ENCODE measurements around the gene GPX5. TPM values are rescaled to one million over a fixed set of nuclear protein-coding genes. Genes with fewer than 3 reads are reported as not detected.
A peak's percentile ranks its signal among the peaks of the same experiment; 100 is the strongest.

GPX5 gene
- total and polyA plus RNA-seq, 10 of the 15 experiments (the other 5 are each of a cell fraction or from before 2014, with no cell fraction given), result not detected

- TF ChIP-seq, protein P1, sequence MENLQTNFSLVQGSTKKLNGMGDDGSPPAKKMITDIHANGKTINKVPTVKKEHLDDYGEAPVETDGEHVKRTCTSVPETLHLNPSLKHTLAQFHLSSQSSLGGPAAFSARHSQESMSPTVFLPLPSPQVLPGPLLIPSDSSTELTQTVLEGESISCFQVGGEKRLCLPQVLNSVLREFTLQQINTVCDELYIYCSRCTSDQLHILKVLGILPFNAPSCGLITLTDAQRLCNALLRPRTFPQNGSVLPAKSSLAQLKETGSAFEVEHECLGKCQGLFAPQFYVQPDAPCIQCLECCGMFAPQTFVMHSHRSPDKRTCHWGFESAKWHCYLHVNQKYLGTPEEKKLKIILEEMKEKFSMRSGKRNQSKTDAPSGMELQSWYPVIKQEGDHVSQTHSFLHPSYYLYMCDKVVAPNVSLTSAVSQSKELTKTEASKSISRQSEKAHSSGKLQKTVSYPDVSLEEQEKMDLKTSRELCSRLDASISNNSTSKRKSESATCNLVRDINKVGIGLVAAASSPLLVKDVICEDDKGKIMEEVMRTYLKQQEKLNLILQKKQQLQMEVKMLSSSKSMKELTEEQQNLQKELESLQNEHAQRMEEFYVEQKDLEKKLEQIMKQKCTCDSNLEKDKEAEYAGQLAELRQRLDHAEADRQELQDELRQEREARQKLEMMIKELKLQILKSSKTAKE (IDR thresholded peaks at IDR 0.05; ENCODE audit: low read depth, poor library complexity, severe bottlenecking), result no peak
- no peak for TF ChIP-seq SIX5 (IDR thresholded peaks at IDR 0.05; ENCODE audit: low read depth, low read length, severe bottlenecking)
- TF ChIP-seq ZNF207 (IDR thresholded peaks at IDR 0.05; ENCODE audit: borderline replicate concordance), result no peak
- no peak for TF ChIP-seq ESRRA (IDR thresholded peaks at IDR 0.05; ENCODE audit: low read length)
- no peak for TF ChIP-seq MYC (IDR thresholded peaks at IDR 0.05; ENCODE audit: insufficient read depth, insufficient read length, insufficient replicate concordance, low read length, severe bottlenecking)
Measured at GRCh38 chr6:28491984-28492317, 33.7 kb upstream of the GPX5 start (continued).

DNA sequence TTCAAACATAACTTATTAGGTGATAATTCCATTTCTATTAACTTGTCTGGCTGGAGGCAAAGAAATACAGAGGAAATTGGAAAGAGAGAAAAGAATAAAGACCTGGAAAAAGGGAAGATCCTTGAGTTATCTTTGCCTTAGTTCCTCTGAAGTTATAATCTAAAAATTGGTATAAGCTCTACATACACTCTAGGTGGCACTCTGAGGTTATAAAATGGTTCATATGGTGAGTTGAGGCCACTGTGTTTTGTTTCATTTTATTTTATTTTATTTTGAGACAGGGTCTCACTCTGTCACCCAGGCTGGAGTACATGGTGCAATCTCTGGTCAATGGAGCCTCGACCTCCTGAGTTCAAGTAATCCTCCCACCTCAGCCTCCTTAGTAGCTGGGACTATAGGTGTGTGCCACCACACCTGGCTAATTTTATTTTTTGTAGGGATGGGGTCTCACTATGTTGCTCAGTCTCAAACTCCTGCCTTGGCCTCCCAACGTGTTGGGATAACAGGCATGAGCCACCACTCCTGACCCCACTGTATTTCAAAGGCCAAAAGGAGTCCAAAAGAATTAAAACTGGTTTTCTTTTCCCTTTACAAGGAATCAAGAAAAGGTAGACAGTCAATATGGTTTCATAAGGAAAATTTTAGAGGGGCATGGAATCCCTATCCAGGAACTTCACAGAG lies 29.4 kb upstream of the GPX5 start:
- no peaks in the 10 kb centered on the region for H4K20me1 ChIP-seq (ENCODE audit: control insufficient read depth, insufficient read depth)
- FAIRE-seq (no peak), ATAC-seq (no peak), DNase-seq (ENCODE audit: low read depth, low spot score) (no peak)
- H3K9ac ChIP-seq (ENCODE audit: control insufficient read depth, insufficient read depth, low read length), result no peak overlapping the region
- no peaks in the 10 kb centered on the region for H3K79me2 ChIP-seq (ENCODE audit: control insufficient read depth, insufficient read depth, low read length)
- H3K4me2 ChIP-seq (ENCODE audit: control insufficient read depth, insufficient read depth), result no peak overlapping the region
- H3K36me3 ChIP-seq (ENCODE audit: control insufficient read depth in 2 of 2, insufficient read depth in 2 of 2, low read length in 1 of 2), result no peaks in the 10 kb centered on the region
- no peak overlapping the region for H3K27ac ChIP-seq (ENCODE audit: control insufficient read depth, insufficient read depth)
- H3K4me3 ChIP-seq, result no peak overlapping the region
- BruUV-seq (replicated peaks), result no TSS peak
- H2AFZ ChIP-seq (ENCODE audit: control insufficient read depth, low read depth, low read length), result no peak overlapping the region
- POLR2A ChIA-PET, result no interaction called here
- SMC1A ChIA-PET (ENCODE audit: uncharacterized antibody, unreplicated experiment), result interaction anchor here (0.5 to 1.0 kb wide), 2 partner anchors 102 to 189 kb away, joined by 3 read pairs; no protein-coding TSS in a partner anchor
- 0% methylated on average over 2 of the region's 2 CpGs for WGBS (ENCODE audit: insufficient coverage, insufficient replicate concordance, low lambda C conversion rate, missing lambda C conversion rate)
- TF ChIP-seq POLR2A (IDR thresholded peaks at IDR 0.05; ENCODE audit: low read depth, low read length) (no peak), RAD51 (IDR thresholded peaks at IDR 0.05) (no peak), CTCF (IDR thresholded peaks at IDR 0.05 in 2 of 3, conservative IDR thresholded peaks at IDR 0.05 in 1 of 3; ENCODE audit: control insufficient read depth in 2 of 3, extremely low read depth in 1 of 3, insufficient read depth in 1 of 3, low read depth in 3 of 3, low read length in 3 of 3) (peak in 2 of 3 experiments; percentile 14 to 38; a peak in 1 of 6 replicates), RAD21 (IDR thresholded peaks at IDR 0.05; ENCODE audit: insufficient read depth, low read depth, low read length) (peak; percentile 54)
- TF ChIP-seq, protein P2, sequence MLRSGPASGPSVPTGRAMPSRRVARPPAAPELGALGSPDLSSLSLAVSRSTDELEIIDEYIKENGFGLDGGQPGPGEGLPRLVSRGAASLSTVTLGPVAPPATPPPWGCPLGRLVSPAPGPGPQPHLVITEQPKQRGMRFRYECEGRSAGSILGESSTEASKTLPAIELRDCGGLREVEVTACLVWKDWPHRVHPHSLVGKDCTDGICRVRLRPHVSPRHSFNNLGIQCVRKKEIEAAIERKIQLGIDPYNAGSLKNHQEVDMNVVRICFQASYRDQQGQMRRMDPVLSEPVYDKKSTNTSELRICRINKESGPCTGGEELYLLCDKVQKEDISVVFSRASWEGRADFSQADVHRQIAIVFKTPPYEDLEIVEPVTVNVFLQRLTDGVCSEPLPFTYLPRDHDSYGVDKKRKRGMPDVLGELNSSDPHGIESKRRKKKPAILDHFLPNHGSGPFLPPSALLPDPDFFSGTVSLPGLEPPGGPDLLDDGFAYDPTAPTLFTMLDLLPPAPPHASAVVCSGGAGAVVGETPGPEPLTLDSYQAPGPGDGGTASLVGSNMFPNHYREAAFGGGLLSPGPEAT (IDR thresholded peaks at IDR 0.05; ENCODE audit: low read depth), result no peak
- intact Hi-C loops (cut with micrococcal nuclease; ENCODE audit: unreplicated experiment), result loop anchor here (5.0 kb wide), 1 partner anchor 186 kb away; no protein-coding TSS in a partner anchor
- H3K9me3 ChIP-seq (replicated peaks; ENCODE audit: control insufficient read depth, insufficient read depth, low read length), result no peaks in the 10 kb centered on the region
- CTCF ChIA-PET, result interaction anchor here (0.9 kb wide), 1 partner anchor 106 kb away, joined by 3 read pairs; no protein-coding TSS in a partner anchor
- no peaks in the 10 kb centered on the region for H3K4me1 ChIP-seq (ENCODE audit: control insufficient read depth, insufficient read depth, low read length)
- RAD21 ChIA-PET (ENCODE audit: unreplicated experiment), result interaction anchor here (1.0 to 1.3 kb wide), 2 partner anchors 84 to 188 kb away, joined by 3 to 4 read pairs; no protein-coding TSS in a partner anchor
- no peaks in the 10 kb centered on the region; a peak in 1 of 4 replicates for H3K27me3 ChIP-seq (replicated peaks in 1 of 2; ENCODE audit: control insufficient read depth in 2 of 2, insufficient read depth in 2 of 2, low read length in 1 of 2)
- in situ Hi-C loops (cut with MboI), result no loop called here
